Keratinocyte (primary cell): ENCODE data around the gene TADA2B. TPM values are rescaled to one million over a fixed set of nuclear protein-coding genes. Genes with fewer than 3 reads are reported as not detected.

ENCODE experiments used
- DNase-seq: peaks from one replicate; pipeline ENCODE4 v3.0.0-alpha.2; 2011; ENCODE audit warnings: low read depth, missing footprints, low spot score
- FAIRE-seq: peaks from 2 replicates; lab custom pipeline; 2011; peaks lifted over from hg19 to GRCh38; lab: Jason Lieb, UNC
- H2AFZ ChIP-seq: 2 replicates; pipeline ENCODE4 v1.6.0; 2012; ENCODE audit warnings: low read length, control low read depth, inconsistent platforms; ENCODE audit not compliant: control insufficient read depth
- H3K27ac ChIP-seq: 2 replicates; pipeline ENCODE4 v1.5.1; 2011; ENCODE audit warnings: low read length; ENCODE audit not compliant: control insufficient read depth, insufficient read depth
- H3K27me3 ChIP-seq: 3 replicates; pipeline ENCODE4 v1.6.0; 2011; ENCODE audit warnings: low read length; ENCODE audit not compliant: control insufficient read depth, insufficient read depth; ENCODE audit errors: extremely low read depth
- H3K36me3 ChIP-seq, 2 experiments: 2 replicates in 1 of 2; 3 replicates in 1 of 2; pipeline ENCODE4 v1.5.1; 2011; ENCODE audit warnings: low read length in 2 of 2, mild to moderate bottlenecking in 1 of 2; ENCODE audit not compliant: control insufficient read depth in 2 of 2, insufficient read depth in 2 of 2; ENCODE audit errors: extremely low read depth in 1 of 2
- H3K4me1 ChIP-seq: 3 replicates; pipeline ENCODE4 v1.5.1; 2011; ENCODE audit warnings: low read length; ENCODE audit not compliant: control insufficient read depth, insufficient read depth; ENCODE audit errors: extremely low read depth
- H3K4me2 ChIP-seq: 3 replicates; pipeline ENCODE4 v1.6.0; 2011; ENCODE audit warnings: low read depth, low read length; ENCODE audit not compliant: control insufficient read depth, insufficient read depth; ENCODE audit errors: extremely low read depth
- H3K4me3 ChIP-seq, 3 experiments: fragments of 200-600 bp in 1 of 3; sonication (generic) in 1 of 3; 2 replicates in 2 of 3; 3 replicates in 1 of 3; pipeline ENCODE4 v1.5.1; 2011 to 2016; ENCODE audit warnings: low read length in 3 of 3, mild to moderate bottlenecking in 3 of 3, control low read depth in 2 of 3, inconsistent platforms in 1 of 3, low read depth in 1 of 3, mixed read lengths in 1 of 3, mixed run types in 1 of 3, moderate library complexity in 1 of 3; ENCODE audit not compliant: control insufficient read depth in 2 of 3, insufficient read depth in 2 of 3; ENCODE audit errors: extremely low read depth in 1 of 3
- H3K79me2 ChIP-seq: 2 replicates; pipeline ENCODE4 v1.6.0; 2012; ENCODE audit warnings: low read length; ENCODE audit not compliant: control insufficient read depth, insufficient read depth
- H3K9ac ChIP-seq: 3 replicates; pipeline ENCODE4 v1.6.0; 2011; ENCODE audit warnings: low read length; ENCODE audit not compliant: control insufficient read depth, insufficient read depth; ENCODE audit errors: extremely low read depth
- H3K9me1 ChIP-seq: 3 replicates; pipeline ENCODE4 v1.6.0; 2011; ENCODE audit warnings: low read length; ENCODE audit not compliant: control insufficient read depth, insufficient read depth; ENCODE audit errors: extremely low read depth
- H3K9me3 ChIP-seq: 2 replicates; pipeline ENCODE4 v1.5.1; 2012; ENCODE audit warnings: low read depth, low read length; ENCODE audit not compliant: control insufficient read depth
- H4K20me1 ChIP-seq: 3 replicates; pipeline ENCODE4 v1.6.0; 2011; ENCODE audit warnings: low read length; ENCODE audit not compliant: control insufficient read depth, insufficient read depth; ENCODE audit errors: extremely low read depth
- EZH2 ChIP-seq: IDR thresholded peaks from one replicate; pipeline ENCODE4 v1.6.1; 2012; ENCODE audit warnings: inconsistent platforms, mild to moderate bottlenecking, low read length, moderate library complexity
- dilution Hi-C: fragments of 300-500 bp; cut with MboI; formaldehyde crosslinking; loops from one replicate; pipeline ENCODE4 v1.7.0; 2020; ENCODE audit warnings: low sequenced_read_pairs; ENCODE audit not compliant: extremely low pct_ligation_motif_present
- polyA plus RNA-seq, 5 experiments: library from polyadenylated mRNA; depleted of rRNA in 3 of 5; stranded (reverse) in 3 of 5; stranded (forward) in 1 of 5; unstranded in 1 of 5; fragments of >200 nt; gene quantifications; 1 replicate in 1 of 5; 2 replicates in 3 of 5; 3 replicates in 1 of 5; pipeline versions ENCODE4 v1.2.1 to v1.2.3, GENCODE V29; 2011 to 2012; ENCODE audit warnings: missing spikeins in 2 of 5, low read depth in 1 of 5, low replicate concordance in 1 of 5
- TF ChIP-seq, protein P1 (sequence below), 3 experiments: IDR thresholded peaks in 1 of 3; conservative IDR thresholded peaks in 1 of 3; optimal IDR thresholded peaks in 1 of 3; 2 replicates in 2 of 3; 3 replicates in 1 of 3; pipeline versions ENCODE3 to v1.5.1; 2011; ENCODE audit warnings: low read length in 3 of 3, mild to moderate bottlenecking in 3 of 3, moderate library complexity in 2 of 3, control low read depth in 1 of 3, inconsistent platforms in 1 of 3; ENCODE audit not compliant: insufficient read depth in 2 of 3; ENCODE audit errors: extremely low read depth in 1 of 3

The TADA2B gene
- polyA plus RNA-seq, 1 donor (not counting 4 experiments of a cell fraction or from before 2014, with no cell fraction given): 5.3 TPM

- Histone ChIP-seq H3K27me3 (no peaks in the 10 kb centered on the region), H3K9me3 (no peaks in the 10 kb centered on the region), H4K20me1 (no peaks in the 10 kb centered on the region), H3K36me3 (peaks cover 33 to 49% of the 10 kb centered on the region in 2 experiments), H3K4me2 (no peak overlapping the region), H3K79me2 (peaks cover 6% of the 10 kb centered on the region), H2AFZ (no peak overlapping the region), H3K9ac (no peak overlapping the region), H3K4me3 (no peak overlapping the region), H3K4me1 (peaks cover 10% of the 10 kb centered on the region), H3K27ac (no peak overlapping the region), H3K9me1 (no peaks in the 10 kb centered on the region)
- TF ChIP-seq EZH2: no peak
- TF ChIP-seq, protein P1, sequence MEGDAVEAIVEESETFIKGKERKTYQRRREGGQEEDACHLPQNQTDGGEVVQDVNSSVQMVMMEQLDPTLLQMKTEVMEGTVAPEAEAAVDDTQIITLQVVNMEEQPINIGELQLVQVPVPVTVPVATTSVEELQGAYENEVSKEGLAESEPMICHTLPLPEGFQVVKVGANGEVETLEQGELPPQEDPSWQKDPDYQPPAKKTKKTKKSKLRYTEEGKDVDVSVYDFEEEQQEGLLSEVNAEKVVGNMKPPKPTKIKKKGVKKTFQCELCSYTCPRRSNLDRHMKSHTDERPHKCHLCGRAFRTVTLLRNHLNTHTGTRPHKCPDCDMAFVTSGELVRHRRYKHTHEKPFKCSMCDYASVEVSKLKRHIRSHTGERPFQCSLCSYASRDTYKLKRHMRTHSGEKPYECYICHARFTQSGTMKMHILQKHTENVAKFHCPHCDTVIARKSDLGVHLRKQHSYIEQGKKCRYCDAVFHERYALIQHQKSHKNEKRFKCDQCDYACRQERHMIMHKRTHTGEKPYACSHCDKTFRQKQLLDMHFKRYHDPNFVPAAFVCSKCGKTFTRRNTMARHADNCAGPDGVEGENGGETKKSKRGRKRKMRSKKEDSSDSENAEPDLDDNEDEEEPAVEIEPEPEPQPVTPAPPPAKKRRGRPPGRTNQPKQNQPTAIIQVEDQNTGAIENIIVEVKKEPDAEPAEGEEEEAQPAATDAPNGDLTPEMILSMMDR (optimal IDR thresholded peaks at IDR 0.05 in 1 of 3, IDR thresholded peaks at IDR 0.05 in 1 of 3, conservative IDR thresholded peaks at IDR 0.05 in 1 of 3; ENCODE audit: extremely low read depth in 1 of 3, insufficient read depth in 2 of 3, low read length in 3 of 3): no peak
- FAIRE-seq (no peak), DNase-seq (no peak)
- dilution Hi-C loops: no loop called here
These were observed 21.8 kb upstream of the TADA2B start for GRCh38 chr4:7021355-7021754.

DNA sequence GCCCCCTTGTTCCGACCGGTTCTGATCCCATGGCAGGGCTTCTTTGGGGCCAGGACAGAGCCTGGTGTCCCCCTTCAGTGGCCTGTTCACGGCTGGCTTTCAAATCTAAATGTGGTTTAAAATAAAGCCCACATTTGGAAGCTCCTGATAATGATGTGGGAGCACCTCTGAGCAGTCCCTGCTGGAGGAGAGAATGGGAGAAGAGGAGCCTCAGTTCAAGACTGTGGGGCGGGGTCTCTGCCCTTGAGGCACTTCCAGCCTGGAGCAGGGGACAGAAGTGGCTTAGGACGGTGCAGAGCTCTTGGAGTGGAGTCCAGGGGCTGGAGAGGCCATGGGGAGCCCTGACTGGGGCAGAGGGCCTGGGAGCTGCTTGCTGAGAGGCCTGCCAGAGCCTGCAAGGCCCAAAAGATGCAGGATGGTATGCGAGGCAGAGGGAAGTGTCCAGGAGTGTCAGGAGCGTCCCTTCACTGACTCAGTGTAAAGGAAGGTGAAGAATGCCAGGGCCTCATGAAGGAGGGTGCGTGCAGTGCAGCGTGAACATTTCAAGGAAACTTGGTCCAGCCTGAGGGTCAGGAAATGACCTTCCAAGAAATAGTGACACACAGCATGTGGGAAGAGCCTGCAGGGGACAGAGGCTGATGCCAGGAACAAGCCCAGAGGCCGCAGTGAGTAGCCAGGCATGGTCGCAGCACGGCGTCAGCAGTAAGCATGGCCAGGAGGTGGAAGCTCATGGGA is 21.1 kb upstream of the TADA2B start:
- peak; percentile 34 for FAIRE-seq
- no peak overlapping the region for H3K9ac ChIP-seq
- peak; percentile 30 for DNase-seq

More for the DNA sequence above, 21.1 kb upstream of the TADA2B start:
- Histone ChIP-seq H2AFZ (no peak overlapping the region), H4K20me1 (no peaks in the 10 kb centered on the region), H3K4me1 (peaks cover 10% of the 10 kb centered on the region), H3K27me3 (no peaks in the 10 kb centered on the region), H3K4me3 (no peak overlapping the region), H3K36me3 (peaks cover 35 to 49% of the 10 kb centered on the region in 2 experiments), H3K27ac (no peak overlapping the region), H3K79me2 (peaks cover 6% of the 10 kb centered on the region), H3K9me3 (no peaks in the 10 kb centered on the region), H3K4me2 (peak overlapping the region; percentile 16), H3K9me1 (no peaks in the 10 kb centered on the region)
- TF ChIP-seq, protein P1 (optimal IDR thresholded peaks at IDR 0.05 in 1 of 3, IDR thresholded peaks at IDR 0.05 in 1 of 3, conservative IDR thresholded peaks at IDR 0.05 in 1 of 3; ENCODE audit: extremely low read depth in 1 of 3, insufficient read depth in 2 of 3, low read length in 3 of 3): no peak
- TF ChIP-seq EZH2: no peak
- dilution Hi-C loops: no loop called here
